HG02981 (cell line): ENCODE measurements around the gene P3H2.

Experiments used
- ATAC-seq: cut with Tn5 transposase; IDR thresholded peaks from one replicate; pipeline ENCODE4 v1.9.1; 2021; ENCODE audit warnings: mild to moderate bottlenecking, moderate library complexity; ENCODE audit not compliant: unreplicated experiment

Gene P3H2

GRCh38 chr3:190019844-190020243, 100.9 kb downstream of the P3H2 start:
- no peak for ATAC-seq

GRCh38 chr3:190019006-190019405, 101.7 kb downstream of the P3H2 start:
- no peak for ATAC-seq

GRCh38 chr3:190018460-190018859, 102.2 kb downstream of the P3H2 start:
- ATAC-seq, result no peak

- no peak for ATAC-seq
Measured at GRCh38 chr3:190017521-190018288, 103.0 kb downstream of the P3H2 start.

GRCh38 chr3:190016966-190017365, 103.7 kb downstream of the P3H2 start:
- no peak for ATAC-seq

- ATAC-seq, result no peak
Measured at GRCh38 chr3:190014940-190015339, 105.8 kb downstream of the P3H2 start.

- ATAC-seq, result no peak
Measured at GRCh38 chr3:190013943-190014924, 106.5 kb downstream of the P3H2 start.

GRCh38 chr3:190012784-190013183, 107.9 kb downstream of the P3H2 start:
- ATAC-seq, result no peak

GRCh38 chr3:190012314-190012782, 108.3 kb downstream of the P3H2 start:
- ATAC-seq, result no peak

- ATAC-seq, result no peak
Measured at GRCh38 chr3:190010486-190010885, 110.2 kb downstream of the P3H2 start.

- ATAC-seq, result no peak
Measured at GRCh38 chr3:190009614-190010013, 111.1 kb downstream of the P3H2 start.

GRCh38 chr3:190008432-190008831, 112.3 kb downstream of the P3H2 start:
- ATAC-seq, result no peak

GRCh38 chr3:190005343-190006113, 115.2 kb downstream of the P3H2 start:
- no peak for ATAC-seq

GRCh38 chr3:190004656-190005055, 116.0 kb downstream of the P3H2 start:
- ATAC-seq, result no peak

- ATAC-seq, result no peak
Measured at GRCh38 chr3:190003681-190004123, 117.0 kb downstream of the P3H2 start.

- no peak for ATAC-seq
Measured at GRCh38 chr3:190003068-190003467, 117.6 kb downstream of the P3H2 start.

GRCh38 chr3:190001426-190001825, 119.3 kb downstream of the P3H2 start:
- no peak for ATAC-seq

- ATAC-seq, result no peak
Measured at GRCh38 chr3:190000861-190001196, 119.9 kb downstream of the P3H2 start.

GRCh38 chr3:190000187-190000860, 120.4 kb downstream of the P3H2 start:
- no peak for ATAC-seq

- no peak for ATAC-seq
Measured at GRCh38 chr3:189999718-190000117, 121.0 kb downstream of the P3H2 start.
